Activated CD8-positive, alpha-beta T cell treated with anti-CD3 and anti-CD28 coated beads, Interleukin-2, amount 10 ng/mL, durations not matched to agents 7 days and 5 days (primary cell): Measurements from ENCODE around the gene BARX2. TPM values are rescaled to one million over a fixed set of nuclear protein-coding genes. Genes with fewer than 3 reads are reported as not detected.

Experiments used
- ATAC-seq: fragments of 150-1000 bp; cut with Tn5 transposase; one replicate; pipeline ENCODE4 v1.10.0; 2021; ENCODE audit warnings: moderate library complexity
- CTCF ChIA-PET: fragments of 350-600 bp; sonication (Branson Sonifier 250); formaldehyde crosslinking; loops from one replicate; lab custom pipeline; 2021; ENCODE audit warnings: antibody characterized with exemption; lab: Charles Lee
- POLR2A ChIA-PET: fragments of 350-600 bp; sonication (Branson Sonifier 250); formaldehyde crosslinking; loops from one replicate; lab custom pipeline; 2021; ENCODE audit warnings: antibody characterized with exemption; lab: Charles Lee
- DNase-seq: peaks from one replicate; pipeline ENCODE4 v3.0.0-alpha.2; 2020
- H3K27ac Mint-ChIP-seq: one replicate; pipeline ENCODE4 v1.8.0; 2021; ENCODE audit warnings: mild to moderate bottlenecking, mixed read lengths
- H3K27me3 Mint-ChIP-seq: one replicate; pipeline ENCODE4 v1.8.0; 2021; ENCODE audit warnings: low read depth, mixed read lengths
- H3K36me3 Mint-ChIP-seq: one replicate; pipeline ENCODE4 v1.8.0; 2021; ENCODE audit warnings: low read depth, mixed read lengths
- H3K4me1 Mint-ChIP-seq: one replicate; pipeline ENCODE4 v1.8.0; 2021; ENCODE audit warnings: low read depth, mixed read lengths
- H3K4me3 Mint-ChIP-seq: one replicate; pipeline ENCODE4 v1.8.0; 2021; ENCODE audit warnings: mild to moderate bottlenecking, mixed read lengths
- H3K9me3 Mint-ChIP-seq: one replicate; pipeline ENCODE4 v1.8.0; 2022; ENCODE audit warnings: mixed read lengths; ENCODE audit not compliant: insufficient read depth
- total RNA-seq, 2 experiments: library from RNA; stranded (reverse); gene quantifications; one replicate each; pipeline ENCODE4 v1.2.3, GENCODE V29; 2021

The BARX2 gene
- total RNA-seq, 2 experiments from 2014 or later = not detected

DNA sequence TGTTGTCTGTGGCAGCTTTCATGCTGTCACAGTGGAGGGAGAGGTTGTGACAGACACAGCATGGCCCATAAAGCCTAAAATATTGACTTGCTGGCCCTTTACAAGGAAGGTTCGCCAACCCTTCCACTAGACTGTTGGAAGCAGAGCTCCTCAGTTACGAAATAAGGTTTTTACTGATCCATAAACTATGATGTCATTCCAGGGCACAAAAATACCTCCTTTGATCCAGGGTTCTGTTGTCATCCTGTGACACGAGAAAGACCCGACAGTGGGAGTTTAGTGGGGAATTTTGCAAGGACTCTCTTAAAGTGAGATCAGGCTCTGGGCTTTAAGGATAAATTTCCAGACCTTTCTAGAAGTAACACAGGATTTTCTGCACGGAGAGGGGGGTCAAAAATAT lies 15.7 kb downstream of the BARX2 start:
- H3K9me3 Mint-ChIP-seq = no peaks in the 10 kb centered on the region
- ChIA-PET POLR2A (no interaction called here), CTCF (no interaction called here)
- no peaks in the 10 kb centered on the region for H3K36me3 Mint-ChIP-seq
- H3K4me3 Mint-ChIP-seq = no peak overlapping the region
- DNase-seq = no peak
- H3K4me1 Mint-ChIP-seq = no peaks in the 10 kb centered on the region
- no peak overlapping the region for H3K27ac Mint-ChIP-seq
- peaks cover 10% of the 10 kb centered on the region for H3K27me3 Mint-ChIP-seq
- no peak for ATAC-seq

DNA sequence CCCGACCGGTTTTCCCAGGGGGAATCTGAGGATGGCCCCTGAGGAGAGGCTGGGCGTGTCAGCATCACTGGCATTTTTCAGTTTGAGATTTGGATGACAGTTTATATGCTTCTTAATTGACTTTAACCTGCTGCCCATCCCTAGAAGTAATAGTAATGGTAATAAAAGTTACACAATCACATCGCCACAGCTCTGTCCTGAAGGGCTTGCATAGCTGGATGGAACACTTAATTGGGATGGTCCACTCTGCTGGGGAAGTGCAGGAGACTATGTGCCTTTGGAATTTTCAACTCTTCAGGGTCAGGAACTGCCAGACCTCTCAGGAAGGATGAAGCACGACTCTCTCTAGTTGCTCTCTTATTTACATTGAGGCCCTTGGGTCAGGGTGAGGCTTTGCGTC lies 16.2 kb downstream of the BARX2 start:
- ChIA-PET POLR2A (no interaction called here), CTCF (interaction anchor here (0.8 kb wide), 1 partner anchor 27 kb away, joined by 3 read pairs; no protein-coding TSS in a partner anchor)

DNA sequence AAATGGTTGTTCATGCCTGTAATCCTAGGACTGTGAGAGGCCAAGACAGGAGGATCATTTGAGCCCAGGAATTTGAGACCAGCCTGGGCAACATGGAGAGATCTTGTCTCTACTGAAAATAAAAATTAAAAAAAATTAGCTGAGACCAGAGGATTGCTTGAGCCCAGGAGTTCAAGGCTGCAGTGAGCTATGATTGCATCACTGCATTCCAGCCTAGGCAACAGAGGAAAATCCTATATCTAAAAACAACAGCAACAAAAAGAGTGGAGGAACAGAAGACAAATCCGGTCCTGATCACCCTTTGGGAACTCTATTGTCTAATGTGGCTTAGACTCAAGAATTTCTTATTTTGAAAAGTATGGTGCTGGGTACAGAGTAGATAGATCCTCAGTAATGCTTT lies 17.3 kb downstream of the BARX2 start:
- H3K27ac Mint-ChIP-seq = no peak overlapping the region
- no peak overlapping the region for H3K4me3 Mint-ChIP-seq
- ChIA-PET POLR2A (no interaction called here), CTCF (no interaction called here)
- H3K36me3 Mint-ChIP-seq = no peaks in the 10 kb centered on the region
- peaks cover 10% of the 10 kb centered on the region for H3K27me3 Mint-ChIP-seq
- H3K4me1 Mint-ChIP-seq = no peaks in the 10 kb centered on the region
- H3K9me3 Mint-ChIP-seq = no peaks in the 10 kb centered on the region
- ATAC-seq (no peak), DNase-seq (no peak)

More for the DNA sequence above, 16.2 kb downstream of the BARX2 start:
- H3K36me3 Mint-ChIP-seq = no peaks in the 10 kb centered on the region
- DNase-seq = no peak
- no peak overlapping the region for H3K4me3 Mint-ChIP-seq
- H3K4me1 Mint-ChIP-seq = no peaks in the 10 kb centered on the region
- no peak overlapping the region for H3K27ac Mint-ChIP-seq
- no peak for ATAC-seq
- peaks cover 10% of the 10 kb centered on the region for H3K27me3 Mint-ChIP-seq
- H3K9me3 Mint-ChIP-seq = no peaks in the 10 kb centered on the region

DNA sequence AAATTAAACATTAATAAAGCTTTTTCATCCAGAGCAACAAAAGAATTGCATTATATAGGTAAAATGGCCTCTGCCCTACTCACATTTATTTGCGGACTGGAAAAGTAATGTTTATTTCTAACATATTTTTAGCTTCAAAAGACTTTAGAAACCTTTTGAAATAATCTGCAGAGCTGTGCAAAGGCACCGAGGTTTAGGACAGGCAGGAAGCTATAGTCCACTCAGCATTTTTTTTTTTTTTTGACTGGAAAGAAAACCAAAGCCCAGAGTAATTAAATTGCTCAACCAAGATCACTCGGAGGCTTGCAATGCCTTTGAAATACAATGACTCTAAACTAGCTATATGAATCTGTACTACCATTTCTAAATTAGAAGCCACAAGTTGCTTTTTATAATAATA lies 19.1 kb downstream of the BARX2 start:
- no peak for ATAC-seq

DNA sequence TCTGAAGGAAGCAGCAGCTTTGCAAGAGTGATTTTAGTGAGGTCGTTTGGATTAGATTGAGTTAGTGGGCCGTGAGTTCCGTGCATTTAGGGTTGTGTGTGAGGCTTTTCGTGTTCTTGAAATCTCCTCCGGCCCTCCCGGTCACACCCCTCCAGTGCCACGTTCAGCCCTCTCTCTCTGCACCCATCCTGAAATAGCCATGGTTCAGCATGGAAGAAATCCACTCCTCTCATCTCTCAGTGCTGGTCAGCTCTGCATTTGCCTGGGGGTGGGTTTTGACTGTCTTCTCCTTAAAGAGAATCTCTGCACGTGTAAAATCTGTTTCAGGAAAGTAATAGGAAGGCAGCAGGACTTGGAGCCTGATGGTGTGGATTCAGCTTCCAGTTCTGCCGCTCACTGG lies 19.8 kb downstream of the BARX2 start:
- no peaks in the 10 kb centered on the region for H3K4me1 Mint-ChIP-seq
- no peaks in the 10 kb centered on the region for H3K36me3 Mint-ChIP-seq
- ATAC-seq (no peak), DNase-seq (no peak)
- H3K9me3 Mint-ChIP-seq = no peaks in the 10 kb centered on the region
- H3K4me3 Mint-ChIP-seq = no peak overlapping the region
- H3K27ac Mint-ChIP-seq = no peak overlapping the region
- CTCF ChIA-PET = no interaction called here
- peaks cover 10% of the 10 kb centered on the region for H3K27me3 Mint-ChIP-seq
- POLR2A ChIA-PET = no interaction called here

More for the DNA sequence above, 19.1 kb downstream of the BARX2 start:
- no peaks in the 10 kb centered on the region for H3K4me1 Mint-ChIP-seq
- ChIA-PET POLR2A (no interaction called here), CTCF (no interaction called here)
- no peak for DNase-seq
- no peak overlapping the region for H3K27ac Mint-ChIP-seq
- H3K4me3 Mint-ChIP-seq = no peak overlapping the region
- H3K27me3 Mint-ChIP-seq = peaks cover 10% of the 10 kb centered on the region
- H3K36me3 Mint-ChIP-seq = no peaks in the 10 kb centered on the region
- H3K9me3 Mint-ChIP-seq = no peaks in the 10 kb centered on the region

DNA sequence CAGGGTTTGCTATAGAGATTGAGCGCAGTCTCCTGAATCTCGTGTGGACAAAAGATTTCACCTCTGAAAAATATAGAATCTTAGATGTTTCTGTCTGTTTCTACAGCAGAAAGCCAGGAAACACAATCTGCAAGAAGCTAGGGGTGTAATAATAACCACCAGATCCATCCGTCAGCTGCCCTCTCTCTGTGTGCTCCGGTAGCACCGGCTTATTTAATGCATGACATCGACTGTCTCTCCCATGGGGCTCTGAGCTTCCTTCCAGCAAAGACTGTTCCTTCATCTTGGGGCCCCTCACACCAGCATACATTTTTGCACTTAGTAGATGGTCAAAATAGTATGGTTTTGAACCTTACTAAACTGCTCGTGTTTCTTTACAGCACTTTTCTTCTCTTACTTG lies 20.2 kb downstream of the BARX2 start:
- ChIA-PET POLR2A (no interaction called here), CTCF (no interaction called here)
- H3K36me3 Mint-ChIP-seq = no peaks in the 10 kb centered on the region
- peaks cover 10% of the 10 kb centered on the region for H3K27me3 Mint-ChIP-seq
- no peak for DNase-seq
- no peak overlapping the region for H3K27ac Mint-ChIP-seq
- H3K4me1 Mint-ChIP-seq = no peaks in the 10 kb centered on the region
- ATAC-seq = no peak
- H3K9me3 Mint-ChIP-seq = no peaks in the 10 kb centered on the region
- H3K4me3 Mint-ChIP-seq = no peak overlapping the region

DNA sequence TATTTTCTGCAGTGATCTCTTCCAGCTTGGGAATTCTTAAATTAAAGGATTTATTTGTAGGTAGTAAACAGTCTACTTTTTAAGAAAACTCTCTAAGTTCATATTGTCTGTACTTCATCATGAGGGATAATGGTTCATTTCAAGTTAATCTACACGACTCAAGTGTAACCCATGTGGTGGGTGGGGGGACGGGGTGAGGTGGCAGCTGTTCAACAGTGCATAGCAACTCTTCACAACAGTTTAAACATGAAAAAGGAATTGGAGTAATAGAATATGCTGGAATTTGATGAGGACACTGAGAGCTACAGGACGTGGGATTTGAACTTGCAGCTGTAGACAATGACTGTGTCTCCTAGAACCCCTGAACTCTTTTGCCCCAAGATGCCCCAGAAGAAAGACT lies 20.8 kb downstream of the BARX2 start:
- no peak for DNase-seq
- no peak overlapping the region for H3K27ac Mint-ChIP-seq
- ChIA-PET CTCF (no interaction called here), POLR2A (no interaction called here)
- peaks cover 10% of the 10 kb centered on the region for H3K27me3 Mint-ChIP-seq
- H3K36me3 Mint-ChIP-seq = no peaks in the 10 kb centered on the region
- ATAC-seq = no peak
- H3K9me3 Mint-ChIP-seq = no peaks in the 10 kb centered on the region
- no peak overlapping the region for H3K4me3 Mint-ChIP-seq
- H3K4me1 Mint-ChIP-seq = no peaks in the 10 kb centered on the region

DNA sequence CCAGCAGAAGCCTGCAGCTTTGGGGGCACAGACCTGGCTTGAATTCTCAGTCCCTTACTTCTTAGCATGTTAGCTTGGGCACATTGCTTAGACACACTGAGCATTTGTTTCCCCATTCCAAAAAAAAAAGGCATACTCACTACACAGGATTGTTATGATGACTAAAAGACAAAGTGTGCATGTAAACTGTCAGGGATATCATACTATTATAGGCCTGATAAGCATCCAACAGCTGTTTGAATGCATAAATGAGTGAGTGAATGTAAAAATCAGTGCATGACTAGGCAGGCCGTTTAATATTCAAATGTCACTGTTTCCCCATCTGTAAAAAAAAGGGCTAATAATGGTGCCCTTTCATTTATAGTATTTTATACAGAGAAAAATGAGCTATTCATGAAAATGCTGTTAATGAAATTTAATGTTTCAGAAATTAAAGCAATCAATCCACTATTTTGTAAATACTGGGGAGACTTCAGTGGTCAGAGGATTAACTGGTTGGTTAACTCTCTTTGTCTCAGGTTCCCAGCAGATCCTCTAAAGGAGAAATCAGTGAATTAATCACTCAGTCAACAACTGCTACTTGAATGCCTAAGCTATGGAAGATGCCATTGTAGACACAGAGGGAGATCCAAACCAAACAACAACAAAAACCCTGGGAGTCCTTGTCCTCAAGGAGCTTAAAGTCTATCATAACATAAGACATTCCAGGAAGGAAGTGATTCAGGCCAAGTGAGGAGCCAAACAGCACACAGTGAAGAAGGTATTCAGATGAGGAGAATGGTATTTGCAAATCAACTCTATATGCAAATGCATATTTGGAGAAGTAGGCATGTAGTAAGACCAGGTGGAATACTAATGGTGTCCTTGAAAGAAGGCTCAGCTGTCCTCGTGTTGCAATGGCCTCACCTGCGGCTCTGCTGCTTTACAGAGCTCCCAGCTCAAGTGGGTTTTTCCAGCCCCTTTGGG lies 26.8 kb downstream of the BARX2 start:
- H3K27ac Mint-ChIP-seq = no peak overlapping the region
- DNase-seq (no peak), ATAC-seq (no peak)
- H3K4me3 Mint-ChIP-seq = no peak overlapping the region
- no peaks in the 10 kb centered on the region for H3K27me3 Mint-ChIP-seq
- H3K9me3 Mint-ChIP-seq = no peaks in the 10 kb centered on the region
- no peaks in the 10 kb centered on the region for H3K36me3 Mint-ChIP-seq
- ChIA-PET POLR2A (no interaction called here), CTCF (no interaction called here)
- no peaks in the 10 kb centered on the region for H3K4me1 Mint-ChIP-seq

DNA sequence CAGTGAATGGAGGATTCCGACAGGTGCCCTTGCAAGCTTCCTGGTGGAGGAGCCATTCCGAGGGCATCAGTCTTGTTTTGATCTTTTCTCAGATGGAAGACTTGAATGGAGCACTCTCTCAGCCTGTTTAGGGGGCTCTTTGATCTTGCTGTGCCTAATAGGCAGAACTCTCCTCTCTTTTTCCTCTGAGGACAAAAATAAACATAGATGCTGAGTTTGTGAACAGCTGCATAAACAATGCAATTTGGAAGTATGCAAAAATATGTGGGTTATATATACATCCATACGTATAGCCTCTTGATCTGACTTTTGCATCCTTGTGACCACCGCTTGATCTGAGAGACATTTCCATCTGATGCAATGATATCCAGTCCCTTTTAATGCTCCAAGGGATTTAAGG lies 29.1 kb downstream of the BARX2 start:
- ATAC-seq (no peak), DNase-seq (no peak)
- CTCF ChIA-PET = no interaction called here
- Mint-ChIP-seq H3K4me3 (no peak overlapping the region), H3K27ac (no peak overlapping the region), H3K27me3 (no peaks in the 10 kb centered on the region), H3K36me3 (no peaks in the 10 kb centered on the region), H3K9me3 (no peaks in the 10 kb centered on the region), H3K4me1 (no peaks in the 10 kb centered on the region)
- POLR2A ChIA-PET = no interaction called here

DNA sequence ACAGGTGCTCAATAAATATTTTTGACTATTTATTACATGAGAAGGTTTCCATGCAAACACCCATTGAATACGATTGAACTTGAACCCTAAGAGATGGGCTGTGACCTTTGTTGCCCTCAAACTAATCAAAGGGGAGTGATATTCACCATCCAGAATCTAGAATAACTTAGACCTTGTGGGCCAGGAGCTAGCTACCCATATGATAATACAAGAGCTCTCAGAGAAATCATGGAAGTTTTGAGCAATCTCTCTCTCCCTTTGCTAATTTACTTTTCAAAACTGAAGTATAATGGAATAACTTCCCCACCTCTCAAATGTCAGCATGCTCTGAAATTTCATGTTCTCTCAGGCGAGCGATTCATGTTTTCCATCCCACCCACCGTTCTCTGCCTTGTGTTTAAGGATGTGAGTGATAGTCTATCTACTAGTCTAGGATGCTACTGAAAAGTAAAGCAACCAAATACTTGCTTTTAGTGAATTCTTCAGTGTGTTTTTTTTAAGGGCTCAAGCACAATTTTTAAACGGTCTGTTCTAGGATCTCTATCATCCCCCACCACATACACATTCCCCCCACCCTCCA lies 33.3 kb downstream of the BARX2 start:
- no peak overlapping the region for H3K27ac Mint-ChIP-seq
- H3K36me3 Mint-ChIP-seq = no peaks in the 10 kb centered on the region
- H3K27me3 Mint-ChIP-seq = no peaks in the 10 kb centered on the region
- no peak overlapping the region for H3K4me3 Mint-ChIP-seq
- POLR2A ChIA-PET = no interaction called here
- CTCF ChIA-PET = no interaction called here
- no peak for DNase-seq
- no peak for ATAC-seq
- H3K9me3 Mint-ChIP-seq = no peaks in the 10 kb centered on the region
- no peaks in the 10 kb centered on the region for H3K4me1 Mint-ChIP-seq

DNA sequence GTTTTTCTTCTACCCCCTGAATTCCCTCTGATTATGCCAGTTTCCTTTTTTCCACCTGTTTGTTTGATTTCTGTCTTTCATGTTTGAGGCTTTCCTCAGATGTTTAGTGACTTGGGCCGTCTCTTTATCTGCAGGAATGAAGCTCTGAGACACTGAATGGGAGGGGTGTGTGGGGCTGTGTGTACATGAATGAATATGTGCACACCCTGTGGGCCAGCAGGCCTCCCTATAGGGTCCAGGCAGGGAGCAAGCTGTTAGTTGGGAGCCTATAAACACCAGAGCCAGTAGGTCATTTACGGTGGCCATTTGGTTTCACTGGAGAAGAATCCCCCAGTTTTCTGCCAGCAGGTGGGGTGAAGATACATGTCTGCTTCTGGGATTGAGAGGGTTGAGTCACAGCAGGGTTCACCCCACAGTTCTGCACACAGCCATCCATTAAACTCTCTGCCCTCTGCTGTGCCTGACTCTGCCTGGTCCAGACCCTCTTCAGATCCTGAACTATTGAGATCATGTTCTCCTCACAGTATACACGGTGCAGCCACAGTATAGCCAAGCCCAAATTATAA lies 34.8 kb downstream of the BARX2 start:
- ChIA-PET CTCF (no interaction called here), POLR2A (no interaction called here)
- Mint-ChIP-seq H3K4me1 (no peaks in the 10 kb centered on the region), H3K9me3 (no peaks in the 10 kb centered on the region), H3K36me3 (no peaks in the 10 kb centered on the region), H3K27me3 (no peaks in the 10 kb centered on the region), H3K27ac (no peak overlapping the region), H3K4me3 (no peak overlapping the region)
- DNase-seq = no peak
- ATAC-seq = no peak

DNA sequence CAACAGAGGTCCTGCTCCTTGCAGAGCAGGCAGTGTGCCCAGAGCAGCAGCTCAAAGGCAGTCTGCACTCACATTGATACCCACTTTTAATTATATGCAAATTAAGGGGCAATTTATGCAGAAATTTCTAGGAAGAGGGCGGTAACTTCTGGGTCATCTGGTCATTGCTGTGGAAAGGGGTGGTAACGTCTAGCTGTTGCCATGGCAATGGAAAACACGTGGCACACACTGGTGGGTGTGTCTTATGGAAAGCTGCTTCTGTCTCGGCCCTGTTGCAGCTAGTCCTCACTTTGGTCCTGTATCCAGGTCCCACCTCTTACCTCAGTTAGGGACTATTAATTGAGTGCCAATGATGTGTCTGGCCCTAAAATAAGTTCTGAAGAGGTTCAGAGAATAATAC lies 36.8 kb downstream of the BARX2 start:
- no peaks in the 10 kb centered on the region for H3K27me3 Mint-ChIP-seq
- H3K27ac Mint-ChIP-seq = no peak overlapping the region
- H3K36me3 Mint-ChIP-seq = no peaks in the 10 kb centered on the region
- no peak overlapping the region for H3K4me3 Mint-ChIP-seq
- ChIA-PET POLR2A (no interaction called here), CTCF (no interaction called here)
- DNase-seq (no peak), ATAC-seq (no peak)
- H3K4me1 Mint-ChIP-seq = no peaks in the 10 kb centered on the region
- no peaks in the 10 kb centered on the region for H3K9me3 Mint-ChIP-seq
